Cardiac muscle cell (in vitro differentiated cells and primary cell): ENCODE data around the gene VWA5B2. TPM values are rescaled to one million over a fixed set of nuclear protein-coding genes. Genes with fewer than 3 reads are reported as not detected.

Source experiments
- DNase-seq, 2 donors: peaks; one replicate each; pipeline versions ENCODE4 v3.0.0 to v3.0.0-alpha.2; 2010 to 2017; ENCODE audit warnings: low read depth in 1 of 2, low spot score in 1 of 2
- H3K27ac ChIP-seq: fragments of 200-600 bp; sonication (generic); 2 replicates; pipeline ENCODE4 v1.5.1; 2016
- H3K27me3 ChIP-seq: fragments of 200-600 bp; sonication (generic); 2 replicates; pipeline ENCODE4 v1.6.0; 2016; ENCODE audit warnings: control low read depth
- H3K36me3 ChIP-seq: fragments of 200-600 bp; sonication (generic); 2 replicates; pipeline ENCODE4 v1.5.1; 2016; ENCODE audit warnings: control low read depth
- H3K4me1 ChIP-seq: fragments of 200-600 bp; sonication (generic); 2 replicates; pipeline ENCODE4 v1.8.1; 2017; ENCODE audit warnings: low read depth, mild to moderate bottlenecking, mixed run types
- H3K4me3 ChIP-seq: fragments of 200-600 bp; sonication (generic); 2 replicates; pipeline ENCODE4 v1.5.1; 2016; ENCODE audit warnings: mild to moderate bottlenecking
- H3K9me3 ChIP-seq: fragments of 200-600 bp; sonication (generic); 2 replicates; pipeline ENCODE4 v1.5.1; 2017; ENCODE audit warnings: low read depth, mild to moderate bottlenecking, control low read depth
- CTCF ChIP-seq: IDR thresholded peaks from 2 replicates; pipeline ENCODE4 v1.5.1; 2012; ENCODE audit warnings: low read depth, mild to moderate bottlenecking, low read length
- polyA plus RNA-seq: library from polyadenylated mRNA; unstranded; fragments of >200 nt; fragmentation: Nextera tagmentation; extraction: Ambion mirVana; gene quantifications from 2 replicates; pipeline ENCODE4 v1.2.1, GENCODE V29; 2016
- total RNA-seq: library from RNA; depleted of rRNA; stranded (reverse); fragments of >200 nt; gene quantifications from 2 replicates; pipeline ENCODE4 v1.2.3, GENCODE V29; 2016

Gene VWA5B2
- total and polyA plus RNA-seq, 2 experiments from 2014 or later, result not detected

GRCh38 chr3:184192889-184193288 lies 36.5 kb upstream of the VWA5B2 start:
- peaks cover 51% of the 10 kb centered on the region for H3K36me3 ChIP-seq
- H3K4me3 ChIP-seq, result no peak overlapping the region
- H3K27ac ChIP-seq, result no peak overlapping the region
- no peak for DNase-seq
- no peaks in the 10 kb centered on the region for H3K9me3 ChIP-seq
- TF ChIP-seq CTCF, result no peak
- H3K27me3 ChIP-seq, result no peaks in the 10 kb centered on the region
- no peaks in the 10 kb centered on the region for H3K4me1 ChIP-seq

DNA sequence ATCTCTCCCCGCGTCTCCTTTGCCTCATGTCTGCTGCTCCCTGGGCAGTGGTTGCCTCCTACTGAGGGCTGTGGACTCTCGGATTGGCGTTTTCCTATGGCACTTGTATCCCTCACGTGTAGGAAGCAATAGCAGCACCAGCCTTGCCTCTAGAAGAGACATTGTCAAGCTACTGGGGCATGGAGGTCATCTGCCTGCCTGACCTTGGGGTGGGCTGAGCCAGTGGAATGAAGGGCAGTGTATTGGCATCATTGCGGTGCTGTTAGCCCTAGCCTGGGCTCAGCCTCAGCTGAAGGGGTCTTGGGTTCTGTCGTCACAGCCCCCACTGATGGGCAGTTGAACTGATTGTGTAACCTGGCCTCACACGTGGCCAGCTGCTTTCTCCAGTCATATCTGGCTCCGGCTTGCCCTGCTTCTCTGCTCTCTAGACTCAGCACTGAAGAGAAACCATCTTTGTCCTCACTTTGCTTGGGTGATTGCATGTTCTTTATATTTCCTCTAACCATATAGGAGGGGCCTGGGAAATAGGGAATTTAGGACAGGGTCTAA lies 35.3 kb upstream of the VWA5B2 start:
- no peak for DNase-seq
- no peaks in the 10 kb centered on the region for H3K4me1 ChIP-seq
- no peaks in the 10 kb centered on the region for H3K27me3 ChIP-seq
- H3K27ac ChIP-seq, result no peak overlapping the region
- no peak for TF ChIP-seq CTCF
- H3K36me3 ChIP-seq, result peaks cover 42% of the 10 kb centered on the region
- no peak overlapping the region for H3K4me3 ChIP-seq
- H3K9me3 ChIP-seq, result no peaks in the 10 kb centered on the region

DNA sequence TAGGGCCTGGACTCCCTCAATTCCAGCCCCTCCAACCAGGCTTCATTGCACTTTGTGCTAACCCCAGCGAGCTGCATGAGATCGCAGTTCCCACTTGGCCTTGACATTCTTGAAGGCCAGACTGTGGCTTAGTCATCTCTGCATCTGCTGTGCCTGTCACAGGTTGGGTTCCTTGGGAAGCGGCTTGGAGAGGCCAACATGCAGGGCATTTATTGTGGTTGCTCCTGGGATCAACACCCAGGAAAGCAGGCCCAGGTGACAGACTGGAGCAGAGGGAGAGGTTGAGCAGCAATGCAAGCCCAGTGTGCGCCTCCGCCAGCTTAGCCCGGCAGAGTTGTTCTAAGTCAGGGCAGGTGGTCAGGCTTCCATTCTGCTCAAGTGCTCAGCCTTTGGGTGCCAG lies 32.8 kb upstream of the VWA5B2 start:
- H3K27ac ChIP-seq, result no peak overlapping the region
- no peaks in the 10 kb centered on the region for H3K9me3 ChIP-seq
- no peaks in the 10 kb centered on the region for H3K27me3 ChIP-seq
- peaks cover 18% of the 10 kb centered on the region for H3K36me3 ChIP-seq
- no peaks in the 10 kb centered on the region for H3K4me1 ChIP-seq
- H3K4me3 ChIP-seq, result no peak overlapping the region
- no peak for DNase-seq
- TF ChIP-seq CTCF, result no peak

GRCh38 chr3:184198509-184198908 lies 30.9 kb upstream of the VWA5B2 start:
- Histone ChIP-seq H3K9me3 (no peaks in the 10 kb centered on the region), H3K27ac (no peak overlapping the region), H3K36me3 (peaks cover 7% of the 10 kb centered on the region), H3K4me3 (no peak overlapping the region), H3K4me1 (no peaks in the 10 kb centered on the region), H3K27me3 (no peaks in the 10 kb centered on the region)
- DNase-seq, result no peak
- TF ChIP-seq CTCF, result no peak

DNA sequence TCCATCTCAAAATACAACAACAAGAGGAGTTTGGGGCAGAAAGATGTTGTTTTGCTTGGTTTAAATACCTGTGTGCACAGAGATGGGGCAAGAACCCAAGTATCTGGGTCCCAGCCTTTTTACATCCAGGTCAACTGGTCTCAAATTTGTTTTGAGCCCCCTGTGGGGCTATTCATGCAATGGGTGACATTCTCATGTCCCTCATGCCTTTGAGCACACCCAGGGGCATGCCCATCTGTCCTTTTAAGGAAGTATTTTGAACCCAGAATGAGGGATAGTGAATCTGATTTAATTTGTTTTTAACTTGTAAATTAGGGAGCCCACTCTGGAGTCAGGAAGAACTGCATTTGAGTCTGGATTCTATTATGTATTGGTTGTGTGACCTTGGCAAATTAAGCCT lies 28.6 kb upstream of the VWA5B2 start:
- Histone ChIP-seq H3K27ac (no peak overlapping the region), H3K36me3 (no peaks in the 10 kb centered on the region), H3K4me3 (no peak overlapping the region), H3K9me3 (no peaks in the 10 kb centered on the region), H3K27me3 (no peaks in the 10 kb centered on the region), H3K4me1 (no peaks in the 10 kb centered on the region)
- no peak for TF ChIP-seq CTCF
- DNase-seq, result no peak

GRCh38 chr3:184203526-184203925 lies 25.9 kb upstream of the VWA5B2 start:
- TF ChIP-seq CTCF, result no peak
- Histone ChIP-seq H3K36me3 (no peaks in the 10 kb centered on the region), H3K27ac (no peak overlapping the region), H3K27me3 (peaks cover 13% of the 10 kb centered on the region), H3K9me3 (no peaks in the 10 kb centered on the region), H3K4me1 (no peaks in the 10 kb centered on the region), H3K4me3 (no peak overlapping the region)
- DNase-seq, result no peak
